Cerebellar nuclear complex (tissue), 1 donor: ENCODE measurements around the gene CADM1.

Experiments used
- DNase-seq, 2 experiments: peaks; one replicate each; lab custom pipeline; 2025; lab: John Stamatoyannopoulos, UW

The CADM1 gene

DNA sequence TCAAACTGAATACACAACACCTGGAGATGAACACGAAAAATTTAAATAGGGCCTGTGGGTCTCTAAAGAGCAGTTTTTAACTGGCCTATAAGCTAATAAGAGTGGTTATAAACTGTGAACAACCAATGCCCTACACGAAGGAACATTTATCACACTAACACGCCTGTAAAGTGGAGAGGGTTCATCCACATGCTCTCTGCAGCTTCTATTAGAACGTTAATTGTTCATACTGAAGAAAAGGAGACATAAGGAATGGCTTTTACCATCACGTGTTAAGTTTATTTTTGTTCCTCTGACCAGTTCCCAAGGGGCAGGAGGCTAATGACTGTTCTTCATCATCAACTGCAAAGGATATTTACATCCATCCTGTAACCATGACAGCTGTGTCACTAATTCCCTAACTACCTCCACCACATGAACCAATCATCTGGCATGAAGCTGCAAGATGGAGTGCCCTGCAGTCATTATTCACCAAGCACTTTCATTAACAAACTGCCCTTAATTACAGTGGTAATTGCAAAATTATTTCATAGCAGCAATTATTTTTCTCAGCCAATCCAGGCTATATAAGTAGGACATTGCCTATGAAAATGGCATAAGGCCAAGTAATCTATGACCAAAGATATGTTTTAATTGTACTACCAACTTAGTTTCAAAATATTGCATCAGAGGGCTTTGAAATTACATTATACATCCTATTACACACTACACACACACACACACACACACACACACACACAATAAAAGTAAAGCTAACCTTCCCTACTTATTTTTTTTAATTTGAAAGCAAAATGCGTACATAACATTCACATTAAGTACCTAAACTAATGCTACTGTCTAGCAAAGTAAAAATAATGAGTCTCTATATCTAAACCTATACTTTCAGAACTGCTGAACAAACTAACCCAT lies 186.7 kb downstream of the CADM1 start:
- DNase-seq = no peak

DNA sequence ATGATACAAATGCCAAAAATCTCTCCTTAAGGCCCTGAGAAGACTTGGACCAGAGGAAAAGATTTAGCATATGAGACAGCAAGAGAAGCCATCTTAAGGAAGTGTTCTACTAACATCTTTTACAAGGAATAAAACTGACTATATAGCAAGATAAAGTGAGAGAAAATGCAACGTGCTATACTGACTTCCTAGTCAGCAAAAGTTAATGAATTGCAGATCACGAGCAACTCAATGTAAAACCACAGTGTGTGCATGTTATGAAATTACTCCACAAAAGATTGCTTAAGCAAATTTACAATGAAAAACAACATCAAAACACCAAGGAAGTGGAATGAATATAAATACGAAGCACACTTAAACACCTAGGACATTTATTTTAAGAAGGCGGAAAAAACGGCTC lies 187.5 kb downstream of the CADM1 start:
- DNase-seq = no peak

DNA sequence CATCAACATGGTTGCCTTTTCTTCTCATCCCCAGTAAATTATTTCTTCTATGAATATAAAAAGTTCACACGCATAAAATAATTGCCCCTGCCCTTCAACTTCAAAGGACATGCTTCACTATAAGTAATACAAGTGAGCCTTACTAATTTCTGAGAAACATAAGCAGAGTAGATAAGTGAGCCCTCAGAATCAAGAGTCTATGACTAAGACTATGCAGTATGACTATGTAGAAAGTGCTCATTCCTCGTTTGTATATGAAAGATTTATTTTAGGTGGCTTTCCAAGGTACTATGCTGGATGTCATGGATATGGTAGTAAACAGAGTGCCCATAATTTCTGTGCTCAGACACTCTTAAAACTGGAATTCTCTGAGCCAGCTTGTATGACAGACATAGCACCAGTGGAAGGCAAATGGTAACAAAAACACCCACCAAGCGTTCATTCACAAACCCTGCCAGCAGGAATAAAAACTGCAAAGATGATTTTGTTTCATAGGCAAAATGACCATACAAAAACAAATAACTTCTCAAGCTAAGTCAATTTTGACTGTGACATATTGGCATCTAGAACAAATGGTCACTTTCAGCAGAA lies 189.8 kb downstream of the CADM1 start:
- DNase-seq = no peak

GRCh38 chr11:115313224-115313838 lies 190.9 kb downstream of the CADM1 start:
- DNase-seq = no peak

- DNase-seq = no peak
These were observed 192.3 kb downstream of the CADM1 start for GRCh38 chr11:115311949-115312348.

DNA sequence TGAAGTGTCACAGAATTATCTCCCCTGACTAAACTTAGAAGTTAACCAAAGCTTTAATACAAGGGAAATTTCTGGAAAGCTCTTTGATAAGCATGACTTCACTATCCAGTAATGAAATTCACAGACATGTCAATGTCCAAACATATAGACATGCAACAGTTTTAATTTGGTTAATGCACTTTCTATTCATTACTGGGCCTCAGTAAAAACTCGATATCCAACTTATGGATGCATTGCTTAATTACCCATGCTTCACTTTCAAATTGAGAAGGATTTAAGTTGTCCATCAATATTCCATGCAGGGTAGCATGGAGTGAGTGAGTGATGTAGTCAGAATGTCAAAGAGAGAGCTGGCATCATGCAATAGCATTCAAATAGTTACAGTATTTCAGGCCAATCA lies 197.5 kb downstream of the CADM1 start:
- no peak for DNase-seq

DNA sequence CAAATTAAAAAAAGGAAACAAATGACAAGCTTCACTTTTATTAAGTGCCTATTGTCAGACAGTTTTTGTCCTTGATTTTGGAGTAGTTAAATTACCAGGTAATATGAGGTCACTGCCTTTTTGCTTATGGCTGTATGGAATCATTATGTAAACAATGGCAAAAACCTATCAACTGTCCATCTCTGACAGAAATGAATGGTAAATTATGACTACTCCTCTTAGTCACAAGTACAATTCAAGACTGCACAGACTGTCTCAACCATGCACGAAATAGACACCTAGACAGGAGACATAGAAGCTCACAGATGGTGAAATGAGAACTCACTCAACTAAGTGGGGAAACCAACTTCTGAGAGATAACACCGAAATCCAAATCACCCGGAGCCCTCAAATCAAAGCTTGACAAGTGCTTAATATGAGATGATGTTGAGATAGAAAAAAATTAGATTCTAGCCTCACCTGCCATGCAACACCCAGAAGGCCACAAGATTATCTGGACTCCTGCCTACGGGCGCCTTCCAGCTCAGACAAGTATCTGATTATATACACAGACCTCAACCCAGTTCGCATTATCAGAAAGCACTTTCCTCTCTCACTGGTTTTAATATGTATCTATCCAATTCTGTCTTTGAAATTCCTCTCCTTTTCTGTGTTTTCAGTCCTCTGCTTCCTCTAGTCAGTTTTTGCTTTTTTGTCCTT lies 199.3 kb downstream of the CADM1 start:
- no peak for DNase-seq

- DNase-seq = no peak
These were observed 200.2 kb downstream of the CADM1 start for GRCh38 chr11:115303929-115304531.

DNA sequence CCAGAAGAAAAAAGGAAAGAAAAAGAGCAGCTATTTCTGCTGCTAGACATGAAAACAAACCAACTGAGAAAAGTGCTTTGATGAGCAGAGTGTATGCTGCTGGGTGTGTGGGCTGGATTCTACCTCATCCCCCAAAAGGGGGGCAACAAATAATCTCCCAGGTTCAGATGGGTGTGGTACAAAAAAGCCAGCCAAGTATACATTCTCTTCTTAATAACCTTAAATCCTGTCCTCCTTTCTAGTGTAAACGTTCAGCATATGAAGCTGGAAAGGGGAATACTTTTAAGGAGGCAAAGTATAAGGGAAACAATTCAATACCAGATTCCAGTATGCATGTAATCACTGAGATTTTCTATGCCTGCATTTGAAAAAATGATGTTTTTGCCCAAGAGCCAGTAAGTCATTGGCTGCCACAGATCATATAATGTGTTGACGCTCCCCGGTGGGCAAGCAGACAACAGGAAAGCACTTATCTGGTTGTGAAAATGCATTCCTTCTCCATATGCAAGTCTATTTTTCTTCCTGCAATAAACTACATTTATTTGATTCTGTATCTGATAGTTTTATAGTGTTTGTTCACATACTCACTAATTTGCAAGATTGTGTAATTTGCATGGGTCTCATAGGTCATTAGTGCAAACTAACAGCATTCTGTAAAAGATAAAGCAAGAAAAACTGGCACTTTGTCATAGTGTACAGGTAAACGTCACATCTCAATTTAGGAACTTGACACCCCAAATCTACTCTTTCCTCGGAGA lies 201.1 kb downstream of the CADM1 start:
- no peak for DNase-seq

- DNase-seq = no peak
These were observed 203.4 kb downstream of the CADM1 start for GRCh38 chr11:115300660-115301428.

DNA sequence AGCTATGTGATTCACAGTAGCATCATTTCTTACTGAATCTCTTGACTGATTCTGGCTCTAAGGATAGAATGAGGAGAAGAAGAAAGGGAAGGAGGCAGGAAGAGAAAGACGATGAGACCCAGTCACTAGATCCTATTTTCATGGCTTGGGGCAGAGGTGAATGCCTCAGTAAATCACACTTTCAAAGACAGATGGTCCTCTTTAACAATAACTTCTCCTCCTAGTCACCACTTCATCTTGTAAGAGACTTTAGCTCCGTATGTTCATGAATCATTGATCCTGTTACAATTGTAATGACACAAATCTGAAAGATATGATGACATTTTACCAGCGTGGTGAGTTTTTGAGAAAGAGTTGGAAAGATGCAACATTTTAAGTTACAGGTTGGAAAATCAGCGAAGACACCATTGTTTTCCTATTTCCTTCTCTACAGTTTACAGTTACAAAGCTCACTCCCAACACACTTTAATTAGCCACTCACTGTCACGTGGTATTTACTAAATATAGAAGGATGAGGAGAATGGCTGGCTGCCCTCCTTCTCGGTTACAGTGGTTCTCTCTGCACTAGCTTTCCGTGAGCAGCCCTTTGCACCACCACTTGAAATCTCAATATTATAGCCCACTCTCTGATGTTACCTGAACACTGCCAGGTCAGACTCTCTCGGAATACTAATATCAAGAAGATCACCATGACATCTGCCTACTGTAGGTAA lies 205.8 kb downstream of the CADM1 start:
- DNase-seq = no peak

GRCh38 chr11:115297330-115297729 lies 206.9 kb downstream of the CADM1 start:
- no peak for DNase-seq

DNA sequence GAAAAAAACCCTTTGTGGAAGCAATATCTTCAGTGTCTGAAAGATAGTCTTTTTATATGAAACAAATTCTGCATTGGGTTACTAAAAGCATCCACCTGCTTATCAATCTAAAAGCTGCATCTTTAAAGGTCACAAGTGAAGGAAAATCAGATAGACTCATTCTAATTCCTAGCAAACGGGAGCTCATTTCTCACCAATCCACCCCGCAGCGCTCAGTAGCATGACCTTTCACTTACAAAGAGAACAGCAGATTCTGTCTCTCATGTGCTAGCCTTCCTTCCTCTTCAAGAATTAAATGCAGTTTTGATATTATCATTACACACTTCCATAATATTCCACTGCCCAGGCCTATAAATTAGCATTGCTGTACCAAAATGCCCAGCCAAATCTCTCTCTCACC lies 212.9 kb downstream of the CADM1 start:
- DNase-seq = no peak

- no peak for DNase-seq
These were observed 213.3 kb downstream of the CADM1 start for GRCh38 chr11:115290893-115291292.

DNA sequence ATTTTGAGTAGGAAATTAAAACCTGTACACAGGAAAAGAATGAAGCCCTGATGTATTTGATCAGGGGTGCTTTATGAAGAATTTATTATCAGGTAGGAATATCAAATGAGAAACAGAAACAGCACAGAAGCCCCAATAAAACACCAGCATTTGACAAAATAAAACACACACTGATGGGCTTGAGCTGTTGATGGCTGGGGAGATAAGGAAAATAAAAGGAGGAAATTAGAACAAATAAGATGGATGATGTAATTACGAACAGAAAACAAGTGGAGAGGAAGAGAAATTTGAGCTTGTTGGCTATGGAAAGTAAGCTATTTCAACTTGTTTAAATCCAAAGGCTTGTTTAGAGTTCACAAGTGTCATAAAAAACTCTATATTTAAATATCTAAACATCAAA lies 213.7 kb downstream of the CADM1 start:
- no peak for DNase-seq

GRCh38 chr11:115287266-115287665 lies 216.9 kb downstream of the CADM1 start:
- no peak for DNase-seq

- no peak for DNase-seq
These were observed 217.6 kb downstream of the CADM1 start for GRCh38 chr11:115286614-115287013.

DNA sequence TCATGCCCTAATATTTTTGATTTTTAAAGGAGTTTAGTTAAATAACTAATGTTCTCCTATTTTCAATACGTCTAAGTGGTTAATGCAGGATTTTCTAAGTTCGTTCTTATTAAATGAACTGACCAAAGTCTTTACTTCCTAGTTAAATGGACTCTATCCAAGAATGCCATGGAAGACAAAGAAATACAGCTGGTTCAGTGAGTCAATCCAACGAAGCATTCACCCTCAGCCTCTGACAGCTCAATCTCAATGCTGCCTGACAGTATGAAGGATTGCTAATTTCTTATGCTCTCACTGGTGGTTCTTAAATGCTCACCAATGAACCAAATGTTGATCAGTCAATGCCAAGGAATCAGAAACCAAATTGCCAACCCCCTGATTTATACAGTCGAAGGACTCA lies 219.4 kb downstream of the CADM1 start:
- DNase-seq = no peak

GRCh38 chr11:115282923-115283322 lies 221.3 kb downstream of the CADM1 start:
- DNase-seq = no peak

DNA sequence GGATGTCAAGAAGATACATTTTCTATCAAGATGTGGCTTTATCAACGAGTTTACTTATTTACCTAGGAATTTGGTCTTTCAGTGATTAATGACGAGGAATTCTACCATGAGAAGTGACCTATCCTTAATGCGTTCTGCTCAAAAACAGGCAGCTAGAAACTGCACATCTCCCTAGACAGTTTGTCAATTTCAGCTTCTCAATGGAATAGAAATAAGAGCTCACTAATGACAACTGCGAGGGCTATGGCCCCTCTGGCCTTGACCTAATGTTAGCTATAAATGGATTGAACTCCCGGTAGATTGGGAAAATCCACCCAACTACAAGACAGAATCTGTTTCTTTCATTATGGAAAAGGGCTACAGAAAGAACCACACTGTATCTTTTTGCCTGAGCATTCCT lies 223.4 kb downstream of the CADM1 start:
- DNase-seq = no peak
